HepG2 (cell line): Measurements from ENCODE around the gene CSNK1D. TPM values are rescaled to one million over a fixed set of nuclear protein-coding genes. Genes with fewer than 3 reads are reported as not detected.

Source experiments
- CHCHD3 ChIP-seq: sonication (generic); formaldehyde crosslinking; IDR thresholded peaks from 2 replicates; pipeline ENCODE4 v1.8.0; 2022; ENCODE audit warnings: mild to moderate bottlenecking, missing genetic modification reagents, moderate library complexity
- REL ChIP-seq: sonication (generic); formaldehyde crosslinking; conservative IDR thresholded peaks from 2 replicates; pipeline ENCODE4 v1.8.0; 2022; ENCODE audit warnings: mild to moderate bottlenecking, missing genetic modification reagents, moderate library complexity
- ZNF7 ChIP-seq: IDR thresholded peaks from 2 replicates; pipeline ENCODE4 v1.6.1; 2016; ENCODE audit warnings: missing biosample characterization, missing genetic modification reagents
- polyA plus RNA-seq, 8 experiments: library from polyadenylated mRNA; depleted of rRNA in 3 of 8; stranded (reverse) in 7 of 8; unstranded in 1 of 8; fragments of >200 nt; fragmentation: Illumina TruSeq in 4 of 8; extraction: Trizol in 4 of 8; gene quantifications; 2 replicates each; pipeline versions ENCODE4 v1.2.1 to v1.2.3, GENCODE V29; 2011 to 2016; ENCODE audit warnings: low read depth in 4 of 8, missing spikeins in 1 of 8, mixed read lengths in 1 of 8; ENCODE audit not compliant: insufficient read depth in 1 of 8
- total RNA-seq, 5 experiments: library from RNA; depleted of rRNA; stranded (reverse); fragments of >200 nt; fragmentation: Illumina TruSeq; extraction: Trizol; gene quantifications; 2 replicates each; pipeline ENCODE4 v1.2.3, GENCODE V29; 2016; ENCODE audit warnings: low read depth in 1 of 5
- TF ChIP-seq, protein P1 (sequence below), 2 experiments: fragments of 450-650 bp in 1 of 2; sonication (generic) in 1 of 2; formaldehyde crosslinking in 1 of 2; IDR thresholded peaks; 2 replicates each; pipeline versions ENCODE4 v1.6.1 to v1.8.0; 2016 to 2022; ENCODE audit warnings: antibody characterized with exemption in 1 of 2, mild to moderate bottlenecking in 1 of 2, missing genetic modification reagents in 1 of 2

CSNK1D gene
- total and polyA plus RNA-seq, 2 of the 13 experiments (the other 11 are each of a cell fraction or from before 2014, with no cell fraction given) = 31.5 to 128 TPM

DNA sequence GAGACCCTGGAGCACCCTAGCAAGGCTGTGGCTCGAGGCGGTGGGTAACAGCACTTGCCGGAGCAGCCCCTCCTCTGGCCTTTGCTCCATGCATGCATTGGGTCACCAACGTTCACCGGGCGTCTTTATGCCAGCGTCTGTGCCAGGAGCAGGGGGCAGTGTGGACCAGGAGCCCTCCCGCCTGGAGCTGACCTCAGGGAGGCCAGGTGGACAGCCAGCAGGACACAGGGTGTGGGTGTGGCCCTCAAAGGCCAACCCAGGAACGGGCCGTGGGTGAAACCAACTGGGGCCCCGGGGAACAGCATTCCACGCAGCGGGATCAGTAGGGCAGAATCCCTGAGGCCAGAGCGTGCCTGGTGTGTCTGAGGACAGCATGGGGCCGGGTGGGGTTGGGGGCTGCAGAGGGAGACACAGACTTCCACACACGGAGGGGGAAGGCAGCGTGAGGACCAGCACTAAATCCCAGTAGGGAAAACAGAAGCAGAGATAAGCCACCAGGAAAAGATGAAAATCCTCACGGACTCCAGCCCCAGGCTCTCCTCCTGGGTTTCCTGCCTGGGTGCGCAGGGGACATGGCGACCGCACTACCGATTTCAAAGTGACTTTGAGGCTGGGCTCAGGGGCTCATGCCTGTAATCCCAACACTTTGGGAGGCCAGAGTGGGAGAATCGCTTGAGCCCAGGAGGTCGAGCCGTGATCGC is 46.8 kb upstream of the CSNK1D start (continued):
- TF ChIP-seq, protein P1, sequence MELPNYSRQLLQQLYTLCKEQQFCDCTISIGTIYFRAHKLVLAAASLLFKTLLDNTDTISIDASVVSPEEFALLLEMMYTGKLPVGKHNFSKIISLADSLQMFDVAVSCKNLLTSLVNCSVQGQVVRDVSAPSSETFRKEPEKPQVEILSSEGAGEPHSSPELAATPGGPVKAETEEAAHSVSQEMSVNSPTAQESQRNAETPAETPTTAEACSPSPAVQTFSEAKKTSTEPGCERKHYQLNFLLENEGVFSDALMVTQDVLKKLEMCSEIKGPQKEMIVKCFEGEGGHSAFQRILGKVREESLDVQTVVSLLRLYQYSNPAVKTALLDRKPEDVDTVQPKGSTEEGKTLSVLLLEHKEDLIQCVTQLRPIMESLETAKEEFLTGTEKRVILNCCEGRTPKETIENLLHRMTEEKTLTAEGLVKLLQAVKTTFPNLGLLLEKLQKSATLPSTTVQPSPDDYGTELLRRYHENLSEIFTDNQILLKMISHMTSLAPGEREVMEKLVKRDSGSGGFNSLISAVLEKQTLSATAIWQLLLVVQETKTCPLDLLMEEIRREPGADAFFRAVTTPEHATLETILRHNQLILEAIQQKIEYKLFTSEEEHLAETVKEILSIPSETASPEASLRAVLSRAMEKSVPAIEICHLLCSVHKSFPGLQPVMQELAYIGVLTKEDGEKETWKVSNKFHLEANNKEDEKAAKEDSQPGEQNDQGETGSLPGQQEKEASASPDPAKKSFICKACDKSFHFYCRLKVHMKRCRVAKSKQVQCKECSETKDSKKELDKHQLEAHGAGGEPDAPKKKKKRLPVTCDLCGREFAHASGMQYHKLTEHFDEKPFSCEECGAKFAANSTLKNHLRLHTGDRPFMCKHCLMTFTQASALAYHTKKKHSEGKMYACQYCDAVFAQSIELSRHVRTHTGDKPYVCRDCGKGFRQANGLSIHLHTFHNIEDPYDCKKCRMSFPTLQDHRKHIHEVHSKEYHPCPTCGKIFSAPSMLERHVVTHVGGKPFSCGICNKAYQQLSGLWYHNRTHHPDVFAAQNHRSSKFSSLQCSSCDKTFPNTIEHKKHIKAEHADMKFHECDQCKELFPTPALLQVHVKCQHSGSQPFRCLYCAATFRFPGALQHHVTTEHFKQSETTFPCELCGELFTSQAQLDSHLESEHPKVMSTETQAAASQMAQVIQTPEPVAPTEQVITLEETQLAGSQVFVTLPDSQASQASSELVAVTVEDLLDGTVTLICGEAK (IDR thresholded peaks at IDR 0.05) = no peak
- TF ChIP-seq, protein P1 (CRISPR knock-in tag; IDR thresholded peaks at IDR 0.05) = peak; percentile 58; the same call in 1 of the 2 replicates
- TF ChIP-seq ZNF7 (no peak), CHCHD3 (CRISPR knock-in tag) (no peak), REL (CRISPR knock-in tag) (0 out of 2 replicates have a peak, but pooled peaks have one; percentile 54)
